Measurements from ENCODE around the gene AHCYL2.

DNA sequence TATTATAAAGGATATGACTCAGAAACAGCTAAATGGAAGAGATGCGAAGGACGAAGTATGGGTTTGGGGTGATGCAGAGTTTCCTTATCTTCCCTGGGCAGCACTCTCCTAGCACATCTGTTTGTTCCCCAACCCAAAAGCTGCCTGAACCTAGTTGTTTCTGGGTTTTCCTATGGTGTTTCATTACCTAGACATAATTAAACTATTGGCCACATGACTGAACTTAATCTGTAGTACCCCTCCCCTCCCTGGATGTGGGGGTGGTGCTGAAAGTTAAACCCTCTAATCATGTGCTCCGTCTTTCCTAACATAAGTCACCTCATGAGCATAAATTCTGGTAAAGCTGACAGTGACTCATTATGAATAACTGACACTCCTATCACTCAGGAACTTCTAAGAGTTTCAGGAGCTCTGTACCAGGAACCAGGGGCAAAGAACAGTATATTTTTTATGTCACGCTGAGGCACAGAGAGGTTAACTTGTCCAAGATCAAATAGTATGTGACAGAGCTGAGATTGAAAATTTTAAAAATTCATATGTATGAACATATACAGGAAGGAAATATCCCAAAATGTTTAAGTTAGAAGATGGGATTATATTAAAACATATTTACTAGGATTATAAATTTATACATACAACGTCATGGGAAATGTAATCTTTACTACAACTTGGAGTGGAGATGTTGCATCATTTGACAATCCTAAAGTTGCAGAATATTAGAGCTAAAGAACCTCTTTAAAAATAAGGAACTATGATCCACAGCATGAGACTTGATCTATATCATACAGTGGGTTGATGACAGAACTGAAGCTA is 214.2 kb downstream of the AHCYL2 start:
- no peak for TF ChIP-seq EZH2 (IDR thresholded peaks at IDR 0.05; ENCODE audit: low read depth, unreplicated experiment)
- TF ChIP-seq, protein P1, sequence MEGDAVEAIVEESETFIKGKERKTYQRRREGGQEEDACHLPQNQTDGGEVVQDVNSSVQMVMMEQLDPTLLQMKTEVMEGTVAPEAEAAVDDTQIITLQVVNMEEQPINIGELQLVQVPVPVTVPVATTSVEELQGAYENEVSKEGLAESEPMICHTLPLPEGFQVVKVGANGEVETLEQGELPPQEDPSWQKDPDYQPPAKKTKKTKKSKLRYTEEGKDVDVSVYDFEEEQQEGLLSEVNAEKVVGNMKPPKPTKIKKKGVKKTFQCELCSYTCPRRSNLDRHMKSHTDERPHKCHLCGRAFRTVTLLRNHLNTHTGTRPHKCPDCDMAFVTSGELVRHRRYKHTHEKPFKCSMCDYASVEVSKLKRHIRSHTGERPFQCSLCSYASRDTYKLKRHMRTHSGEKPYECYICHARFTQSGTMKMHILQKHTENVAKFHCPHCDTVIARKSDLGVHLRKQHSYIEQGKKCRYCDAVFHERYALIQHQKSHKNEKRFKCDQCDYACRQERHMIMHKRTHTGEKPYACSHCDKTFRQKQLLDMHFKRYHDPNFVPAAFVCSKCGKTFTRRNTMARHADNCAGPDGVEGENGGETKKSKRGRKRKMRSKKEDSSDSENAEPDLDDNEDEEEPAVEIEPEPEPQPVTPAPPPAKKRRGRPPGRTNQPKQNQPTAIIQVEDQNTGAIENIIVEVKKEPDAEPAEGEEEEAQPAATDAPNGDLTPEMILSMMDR (conservative IDR thresholded peaks at IDR 0.05; ENCODE audit: low read depth in 2 of 2): no peak
- no peak for TF ChIP-seq POLR2AphosphoS5 (IDR thresholded peaks at IDR 0.05; ENCODE audit: low read depth)

Data from GM23338 (cell line).